Transverse colon (tissue), 3 donors: Measurements from ENCODE around the gene RAP1GAP2.

Experiments
- EP300 ChIP-seq: sonication (generic); formaldehyde crosslinking; IDR thresholded peaks from one replicate; pipeline ENCODE4 v1.6.1; 2017; ENCODE audit warnings: antibody characterized with exemption, low read depth
- TF ChIP-seq, protein P1 (sequence below), 5 experiments: fragments of 200-600 bp in 3 of 5; fragments of 450-650 bp in 2 of 5; sonication (generic) in 3 of 5; IDR thresholded peaks; 1 replicate in 2 of 5; 2 replicates in 3 of 5; pipeline ENCODE4 v1.5.1; 2016 to 2017; ENCODE audit warnings: antibody characterized with exemption in 5 of 5, inconsistent platforms in 3 of 5, mild to moderate bottlenecking in 2 of 5, moderate library complexity in 1 of 5

DNA sequence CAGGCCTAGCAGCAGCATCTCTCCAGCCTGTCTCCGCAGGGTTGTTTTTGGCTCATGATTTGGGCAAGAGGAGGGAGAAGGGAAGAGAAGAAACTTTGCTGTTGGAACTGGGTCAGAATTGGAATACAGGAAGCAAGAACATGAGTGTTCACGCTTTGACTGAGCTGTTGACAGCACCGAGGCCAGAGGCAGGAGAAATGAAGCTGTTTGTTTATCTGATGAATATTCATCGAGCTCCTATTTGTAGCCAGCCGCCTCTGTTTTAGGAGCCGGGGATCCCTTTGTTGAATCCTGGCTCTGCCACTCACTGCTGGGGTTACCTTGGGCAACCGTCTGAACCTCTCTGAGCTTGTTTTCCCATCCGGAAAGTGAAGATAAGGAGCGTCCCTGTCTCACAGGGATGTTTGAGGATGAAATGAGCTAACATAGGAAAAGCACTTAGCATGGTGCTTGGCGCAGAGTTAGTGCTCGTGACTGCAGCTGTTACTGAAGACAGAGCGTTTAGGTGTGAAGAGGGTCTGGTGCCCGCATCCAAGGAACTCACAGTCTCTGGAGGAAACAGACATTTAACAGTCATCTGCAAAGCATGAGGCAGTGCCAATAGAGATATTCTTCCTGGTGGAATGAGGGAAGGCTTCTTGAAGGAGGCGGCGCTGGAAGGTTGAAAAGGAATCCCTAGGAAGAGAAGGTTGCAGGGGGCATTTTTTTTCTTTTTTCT lies 29.2 kb downstream of the RAP1GAP2 start:
- TF ChIP-seq EP300, result no peak
- TF ChIP-seq, protein P1, sequence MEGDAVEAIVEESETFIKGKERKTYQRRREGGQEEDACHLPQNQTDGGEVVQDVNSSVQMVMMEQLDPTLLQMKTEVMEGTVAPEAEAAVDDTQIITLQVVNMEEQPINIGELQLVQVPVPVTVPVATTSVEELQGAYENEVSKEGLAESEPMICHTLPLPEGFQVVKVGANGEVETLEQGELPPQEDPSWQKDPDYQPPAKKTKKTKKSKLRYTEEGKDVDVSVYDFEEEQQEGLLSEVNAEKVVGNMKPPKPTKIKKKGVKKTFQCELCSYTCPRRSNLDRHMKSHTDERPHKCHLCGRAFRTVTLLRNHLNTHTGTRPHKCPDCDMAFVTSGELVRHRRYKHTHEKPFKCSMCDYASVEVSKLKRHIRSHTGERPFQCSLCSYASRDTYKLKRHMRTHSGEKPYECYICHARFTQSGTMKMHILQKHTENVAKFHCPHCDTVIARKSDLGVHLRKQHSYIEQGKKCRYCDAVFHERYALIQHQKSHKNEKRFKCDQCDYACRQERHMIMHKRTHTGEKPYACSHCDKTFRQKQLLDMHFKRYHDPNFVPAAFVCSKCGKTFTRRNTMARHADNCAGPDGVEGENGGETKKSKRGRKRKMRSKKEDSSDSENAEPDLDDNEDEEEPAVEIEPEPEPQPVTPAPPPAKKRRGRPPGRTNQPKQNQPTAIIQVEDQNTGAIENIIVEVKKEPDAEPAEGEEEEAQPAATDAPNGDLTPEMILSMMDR (IDR thresholded peaks at IDR 0.05), result no peak
